NCI-H524 treated with DMSO at 0.1 percent for 48 hours (cell line): ENCODE data around the gene HSPB1.
"Not testable (repeated sequence)": the region's sequence is repeated elsewhere in the genome, so short reads cannot be mapped to it uniquely, and the experiment has no call there.

ENCODE experiments used
- DNase-seq: peaks from one replicate; lab custom pipeline; 2025; lab: John Stamatoyannopoulos, UW

The HSPB1 gene

GRCh38 chr7:76308874-76309273 lies 6.4 kb downstream of the HSPB1 start:
- DNase-seq: not testable (repeated sequence)

- not testable (repeated sequence) for DNase-seq
Observed at GRCh38 chr7:76309341-76310101, 7.0 kb downstream of the HSPB1 start.

GRCh38 chr7:76310102-76310957 lies 7.9 kb downstream of the HSPB1 start:
- DNase-seq: peak; percentile 48

GRCh38 chr7:76311838-76312237 lies 9.4 kb downstream of the HSPB1 start:
- DNase-seq: not testable (repeated sequence)

- peak; percentile 50 for DNase-seq
Observed at GRCh38 chr7:76314042-76314721, 11.7 kb downstream of the HSPB1 start.

- not testable (repeated sequence) for DNase-seq
Observed at GRCh38 chr7:76314740-76315139, 12.3 kb downstream of the HSPB1 start.

DNA sequence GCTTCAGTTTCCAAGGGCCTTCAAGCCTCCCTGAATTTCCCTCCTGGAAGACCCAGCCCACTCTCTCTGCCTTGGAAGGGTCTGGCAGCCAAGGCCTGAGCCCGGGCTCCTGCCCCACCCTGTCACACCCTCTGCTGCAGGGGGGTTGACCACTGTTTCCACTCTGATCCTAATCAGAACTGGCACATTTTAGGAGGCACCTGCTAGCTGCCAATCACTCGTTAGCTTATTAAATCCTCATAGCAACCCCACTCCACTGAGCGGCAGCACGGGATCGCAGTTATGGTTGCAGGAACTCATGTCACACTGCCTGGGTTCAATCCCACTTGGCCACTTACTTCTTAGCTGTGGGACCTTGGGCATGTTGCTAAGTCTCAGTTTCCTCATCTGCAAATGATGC lies 12.9 kb downstream of the HSPB1 start:
- DNase-seq: peak; percentile 46

DNA sequence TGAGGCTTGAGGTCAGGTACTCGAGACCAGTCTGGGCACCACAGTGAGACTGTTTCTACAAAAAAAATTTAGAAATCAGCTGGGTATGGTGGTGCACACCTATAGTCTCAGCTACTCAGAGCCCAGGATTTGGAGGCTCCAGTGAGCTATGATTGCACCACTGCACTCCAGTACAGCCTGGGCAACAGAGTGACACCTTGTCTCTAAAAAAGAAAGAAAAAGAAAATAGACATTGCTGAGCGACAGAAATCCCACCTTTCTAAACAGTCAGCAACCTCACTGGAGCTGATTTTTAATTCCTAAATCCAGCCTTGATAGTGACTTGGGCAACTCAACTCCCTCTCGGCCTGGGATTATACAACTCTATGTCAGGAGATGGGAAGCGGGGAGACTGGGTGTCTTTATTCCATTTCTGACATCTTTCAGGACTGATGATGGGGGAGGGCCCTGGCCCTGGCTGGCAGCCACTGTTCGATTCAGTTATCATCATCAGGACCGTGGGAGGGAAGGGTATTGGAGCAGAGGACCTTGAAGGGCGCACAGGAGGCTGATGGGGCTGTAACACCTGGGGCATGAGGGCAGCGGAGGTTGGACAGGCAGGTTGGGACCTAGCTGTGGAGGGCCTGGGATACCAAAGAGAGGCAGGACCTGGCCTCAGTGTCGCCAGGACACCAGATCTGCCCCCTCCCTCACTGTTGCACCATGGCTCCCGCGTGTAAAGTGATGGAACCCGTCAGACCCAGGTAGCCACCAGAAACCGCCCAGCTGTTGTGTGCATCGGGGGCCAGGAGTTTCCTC lies 14.7 kb downstream of the HSPB1 start:
- DNase-seq: no peak

DNA sequence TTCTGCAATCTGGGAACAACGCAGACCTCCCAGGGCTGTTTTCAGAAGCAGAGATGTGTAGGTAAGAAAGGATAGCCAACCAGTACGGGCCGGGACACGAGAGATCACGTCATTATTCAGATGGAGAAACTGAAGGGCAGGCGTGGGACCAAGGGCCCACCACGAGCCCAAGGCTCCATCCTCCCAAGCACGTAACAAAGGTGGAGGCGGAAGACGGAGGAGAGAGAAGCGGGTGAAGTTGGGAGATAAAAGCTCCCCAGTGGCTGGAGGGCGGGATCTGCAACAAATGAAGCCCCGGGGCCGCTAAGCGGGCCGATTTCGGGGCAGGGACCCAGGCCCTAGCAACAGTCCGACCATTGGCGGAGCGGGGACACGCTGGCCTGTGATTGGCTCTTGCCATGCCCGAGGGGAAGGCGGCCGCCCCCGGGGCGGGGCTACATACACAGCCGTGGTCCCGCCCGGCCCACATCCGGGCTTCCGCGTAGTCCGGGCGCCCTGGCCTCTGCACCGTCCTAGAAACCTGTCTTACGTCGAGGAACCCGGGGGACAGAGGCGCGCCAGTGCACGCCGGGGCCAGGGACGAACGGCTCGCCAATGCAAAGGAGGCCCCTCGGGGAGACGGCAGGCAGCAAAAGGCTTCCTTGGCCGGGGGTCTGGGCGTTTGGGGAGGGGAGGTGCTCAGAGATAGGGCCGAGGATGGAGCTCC lies 15.5 kb downstream of the HSPB1 start:
- peak; percentile 87 for DNase-seq

DNA sequence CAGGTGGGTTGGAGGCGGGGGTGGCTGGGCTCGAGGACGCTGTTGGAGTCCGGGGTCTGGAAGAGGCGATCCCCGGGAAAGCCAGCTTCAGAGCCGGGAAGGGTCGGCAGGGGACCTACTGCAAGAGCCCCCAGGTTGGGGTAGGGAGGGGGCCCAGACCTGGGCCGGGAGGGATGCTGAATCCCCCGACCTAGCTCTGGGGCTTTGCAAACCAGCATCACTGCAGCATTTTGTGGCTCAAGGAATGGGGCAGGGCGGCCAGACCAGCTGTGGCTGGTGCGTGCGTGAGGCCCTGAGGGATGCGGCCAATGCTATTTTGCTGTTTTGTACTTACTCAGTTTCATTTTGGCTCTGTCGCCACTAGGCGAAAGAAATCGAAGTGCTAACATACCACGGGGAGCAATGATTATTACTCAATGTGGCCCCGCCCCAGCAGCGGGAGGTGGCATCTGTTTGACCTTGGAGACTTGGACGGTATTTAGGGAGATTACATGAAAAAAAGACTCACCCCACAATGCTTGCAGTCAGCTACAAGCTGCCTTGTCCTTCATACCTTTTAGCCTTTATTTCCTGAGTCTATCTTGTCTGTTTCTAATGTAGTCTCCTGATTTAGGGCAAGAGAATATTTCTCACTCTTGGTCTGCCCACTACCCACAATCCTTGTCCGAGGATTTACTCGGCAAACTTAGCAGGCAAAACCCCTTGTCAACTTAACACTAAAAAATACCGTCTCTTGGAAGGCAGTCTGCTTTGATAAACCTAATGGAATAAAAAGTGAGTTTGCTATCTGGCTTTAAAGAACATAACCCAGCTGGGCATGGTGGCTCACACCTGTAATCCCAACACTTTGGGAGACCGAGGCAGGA lies 16.2 kb downstream of the HSPB1 start:
- DNase-seq: peak; percentile 41

GRCh38 chr7:76325092-76325491 lies 22.6 kb downstream of the HSPB1 start:
- DNase-seq: no peak

- no peak for DNase-seq
Observed at GRCh38 chr7:76325811-76326210, 23.3 kb downstream of the HSPB1 start.

- no peak for DNase-seq
Observed at GRCh38 chr7:76326646-76327233, 24.3 kb downstream of the HSPB1 start.

DNA sequence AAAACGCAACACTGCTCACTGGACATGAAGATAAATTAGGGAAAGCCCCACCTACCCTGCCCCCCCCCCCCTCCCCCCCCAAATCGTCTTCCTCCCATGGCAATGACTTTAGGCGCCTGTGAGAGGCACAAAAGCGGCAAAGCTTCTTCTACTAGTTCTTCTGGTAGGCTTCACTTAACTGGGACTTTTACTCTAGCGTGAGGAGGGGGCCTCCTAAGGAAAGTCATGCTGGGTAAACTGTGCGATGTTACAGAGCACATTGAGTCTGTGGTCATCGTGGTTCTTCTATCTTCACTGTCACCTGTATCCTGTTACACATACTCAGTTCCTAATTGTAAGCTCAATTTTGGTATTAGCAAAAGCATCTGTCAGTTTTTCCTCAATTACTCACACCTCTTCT lies 25.1 kb downstream of the HSPB1 start:
- no peak for DNase-seq

DNA sequence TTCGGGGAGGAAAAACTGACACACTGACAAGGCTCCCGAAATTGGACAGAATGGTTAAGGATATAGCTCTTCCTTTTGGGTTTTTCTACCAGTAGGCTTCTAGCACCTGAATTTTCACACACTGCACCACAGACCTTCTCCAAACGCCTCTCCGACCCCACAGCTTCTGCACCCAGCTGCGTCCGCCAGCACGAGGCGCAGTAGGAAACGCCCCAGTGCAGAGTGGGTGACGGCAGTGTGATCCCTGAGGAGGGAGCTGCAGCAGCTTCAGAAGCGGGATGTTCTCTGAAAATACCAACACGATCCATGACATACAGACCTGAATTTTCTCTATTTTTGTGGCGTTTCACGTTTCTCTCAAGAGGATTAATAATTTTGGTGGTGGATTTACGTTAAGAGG lies 25.9 kb downstream of the HSPB1 start:
- no peak for DNase-seq

GRCh38 chr7:76329479-76329878 lies 27.0 kb downstream of the HSPB1 start:
- DNase-seq: no peak

- DNase-seq: no peak
Observed at GRCh38 chr7:76330261-76330660, 27.8 kb downstream of the HSPB1 start.

DNA sequence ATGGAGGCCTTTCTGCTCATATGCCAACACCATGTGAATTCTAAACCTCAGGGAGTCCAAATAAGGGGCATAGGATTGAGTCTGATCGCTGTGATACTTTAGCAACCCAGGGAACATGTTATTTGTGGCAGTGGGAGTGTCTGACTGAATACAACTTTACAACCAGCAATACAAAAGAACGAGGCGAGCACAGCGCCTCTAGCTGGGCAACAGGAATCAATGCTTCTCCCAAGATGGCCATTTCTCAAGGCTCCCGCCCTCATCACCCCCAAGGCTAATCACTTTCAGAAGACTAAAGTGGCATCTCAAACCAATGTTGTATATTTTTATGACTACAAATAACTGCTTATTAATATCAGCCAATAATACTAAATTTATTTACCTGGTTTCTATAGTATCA lies 28.2 kb downstream of the HSPB1 start:
- no peak for DNase-seq

DNA sequence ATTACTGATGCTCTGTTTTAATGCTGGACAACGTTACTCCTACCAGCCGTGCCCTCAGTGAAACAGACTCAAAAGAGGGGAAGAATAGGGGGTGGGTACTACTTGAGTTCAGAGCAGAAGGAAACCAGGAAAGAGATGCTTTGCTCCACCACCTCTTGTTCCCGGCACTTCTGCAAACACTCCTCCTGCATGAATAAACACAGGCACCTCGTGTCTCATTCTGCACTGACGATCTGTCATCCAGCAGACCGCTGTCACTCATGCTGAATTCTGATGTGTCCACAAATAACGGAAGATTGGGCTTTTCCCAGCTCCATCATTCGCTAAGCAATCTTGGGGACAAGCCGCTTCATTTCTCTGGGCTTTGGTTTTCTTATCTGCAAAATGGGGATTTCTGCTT lies 29.6 kb downstream of the HSPB1 start:
- no peak for DNase-seq
